ENCODE results near the gene MSI2.

The MSI2 gene

GRCh38 chr17:57544834-57545463, 288.6 kb downstream of the MSI2 start:
- no peak for DNase-seq (ENCODE audit: extremely low read depth in 1 of 2, low read depth in 1 of 2)

- DNase-seq (ENCODE audit: extremely low read depth in 1 of 2, low read depth in 1 of 2) = no peak
These were observed 289.5 kb downstream of the MSI2 start for GRCh38 chr17:57545731-57546342.

- no peak for DNase-seq (ENCODE audit: extremely low read depth in 1 of 2, low read depth in 1 of 2)
These were observed 292.4 kb downstream of the MSI2 start for GRCh38 chr17:57548421-57549410.

GRCh38 chr17:57549468-57549867, 293.1 kb downstream of the MSI2 start:
- DNase-seq (ENCODE audit: extremely low read depth in 1 of 2, low read depth in 1 of 2) = no peak

- no peak for DNase-seq (ENCODE audit: extremely low read depth in 1 of 2, low read depth in 1 of 2)
These were observed 293.7 kb downstream of the MSI2 start for GRCh38 chr17:57550016-57550415.

GRCh38 chr17:57550668-57551315, 294.5 kb downstream of the MSI2 start:
- DNase-seq (ENCODE audit: extremely low read depth in 1 of 2, low read depth in 1 of 2) = no peak

GRCh38 chr17:57551321-57552079, 295.2 kb downstream of the MSI2 start:
- DNase-seq (ENCODE audit: extremely low read depth in 1 of 2, low read depth in 1 of 2) = no peak

- no peak for DNase-seq (ENCODE audit: extremely low read depth in 1 of 2, low read depth in 1 of 2)
These were observed 295.8 kb downstream of the MSI2 start for GRCh38 chr17:57552114-57552624.

- no peak for DNase-seq (ENCODE audit: extremely low read depth in 1 of 2, low read depth in 1 of 2)
These were observed 297.2 kb downstream of the MSI2 start for GRCh38 chr17:57553526-57553925.

- DNase-seq (ENCODE audit: extremely low read depth in 1 of 2, low read depth in 1 of 2) = no peak
These were observed 297.9 kb downstream of the MSI2 start for GRCh38 chr17:57553991-57554825.

- DNase-seq (ENCODE audit: extremely low read depth in 1 of 2, low read depth in 1 of 2) = no peak
These were observed 298.7 kb downstream of the MSI2 start for GRCh38 chr17:57554826-57555635.

GRCh38 chr17:57555636-57556175, 299.4 kb downstream of the MSI2 start:
- DNase-seq (ENCODE audit: extremely low read depth in 1 of 2, low read depth in 1 of 2) = no peak

- DNase-seq (ENCODE audit: extremely low read depth in 1 of 2, low read depth in 1 of 2) = no peak
These were observed 300.0 kb downstream of the MSI2 start for GRCh38 chr17:57556320-57556719.

GRCh38 chr17:57556977-57557376, 300.7 kb downstream of the MSI2 start:
- DNase-seq (ENCODE audit: extremely low read depth in 1 of 2, low read depth in 1 of 2) = no peak

- DNase-seq (ENCODE audit: extremely low read depth in 1 of 2, low read depth in 1 of 2) = no peak
These were observed 301.1 kb downstream of the MSI2 start for GRCh38 chr17:57557416-57557815.

- no peak for DNase-seq (ENCODE audit: extremely low read depth in 1 of 2, low read depth in 1 of 2)
These were observed 301.7 kb downstream of the MSI2 start for GRCh38 chr17:57557834-57558681.

GRCh38 chr17:57559226-57559625, 302.9 kb downstream of the MSI2 start:
- no peak for DNase-seq (ENCODE audit: extremely low read depth in 1 of 2, low read depth in 1 of 2)
